ENCODE data around the gene TMEM269.

DNA sequence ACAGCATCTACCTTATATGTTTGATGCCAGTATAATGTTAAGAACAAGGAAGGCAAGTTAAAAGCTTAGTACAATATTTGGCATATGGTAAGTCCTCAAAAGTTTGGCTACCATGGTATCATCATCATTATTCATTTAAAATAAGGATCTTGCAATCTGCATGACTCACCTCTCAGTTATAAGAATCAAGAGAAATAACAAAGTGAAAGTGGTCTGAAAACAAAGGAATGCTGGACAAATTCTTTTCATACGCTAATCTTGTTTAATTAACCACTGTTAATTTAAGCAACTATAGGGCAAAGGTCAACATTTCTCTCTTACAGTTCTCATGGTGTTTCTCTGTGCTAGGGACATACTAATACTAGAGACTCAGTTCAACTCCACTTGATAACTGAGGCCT is 31.7 kb upstream of the TMEM269 start:
- TF ChIP-seq POLR2A (IDR thresholded peaks at IDR 0.05): no peak
- TF ChIP-seq, protein P1, sequence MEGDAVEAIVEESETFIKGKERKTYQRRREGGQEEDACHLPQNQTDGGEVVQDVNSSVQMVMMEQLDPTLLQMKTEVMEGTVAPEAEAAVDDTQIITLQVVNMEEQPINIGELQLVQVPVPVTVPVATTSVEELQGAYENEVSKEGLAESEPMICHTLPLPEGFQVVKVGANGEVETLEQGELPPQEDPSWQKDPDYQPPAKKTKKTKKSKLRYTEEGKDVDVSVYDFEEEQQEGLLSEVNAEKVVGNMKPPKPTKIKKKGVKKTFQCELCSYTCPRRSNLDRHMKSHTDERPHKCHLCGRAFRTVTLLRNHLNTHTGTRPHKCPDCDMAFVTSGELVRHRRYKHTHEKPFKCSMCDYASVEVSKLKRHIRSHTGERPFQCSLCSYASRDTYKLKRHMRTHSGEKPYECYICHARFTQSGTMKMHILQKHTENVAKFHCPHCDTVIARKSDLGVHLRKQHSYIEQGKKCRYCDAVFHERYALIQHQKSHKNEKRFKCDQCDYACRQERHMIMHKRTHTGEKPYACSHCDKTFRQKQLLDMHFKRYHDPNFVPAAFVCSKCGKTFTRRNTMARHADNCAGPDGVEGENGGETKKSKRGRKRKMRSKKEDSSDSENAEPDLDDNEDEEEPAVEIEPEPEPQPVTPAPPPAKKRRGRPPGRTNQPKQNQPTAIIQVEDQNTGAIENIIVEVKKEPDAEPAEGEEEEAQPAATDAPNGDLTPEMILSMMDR (IDR thresholded peaks at IDR 0.05): no peak

Measured in adrenal gland (tissue), 5 donors.